ENCODE measurements around the gene CACNA1G.

CACNA1G gene

GRCh38 chr17:50635732-50635981, 75.1 kb downstream of the CACNA1G start:
- DNase-seq = no peak

GRCh38 chr17:50635982-50636803, 75.7 kb downstream of the CACNA1G start:
- DNase-seq = no peak

- DNase-seq = no peak
Observed at GRCh38 chr17:50636804-50637195, 76.3 kb downstream of the CACNA1G start.

- no peak for DNase-seq
Observed at GRCh38 chr17:50637829-50638605, 77.5 kb downstream of the CACNA1G start.

GRCh38 chr17:50638606-50638965, 78.1 kb downstream of the CACNA1G start:
- no peak for DNase-seq

DNA sequence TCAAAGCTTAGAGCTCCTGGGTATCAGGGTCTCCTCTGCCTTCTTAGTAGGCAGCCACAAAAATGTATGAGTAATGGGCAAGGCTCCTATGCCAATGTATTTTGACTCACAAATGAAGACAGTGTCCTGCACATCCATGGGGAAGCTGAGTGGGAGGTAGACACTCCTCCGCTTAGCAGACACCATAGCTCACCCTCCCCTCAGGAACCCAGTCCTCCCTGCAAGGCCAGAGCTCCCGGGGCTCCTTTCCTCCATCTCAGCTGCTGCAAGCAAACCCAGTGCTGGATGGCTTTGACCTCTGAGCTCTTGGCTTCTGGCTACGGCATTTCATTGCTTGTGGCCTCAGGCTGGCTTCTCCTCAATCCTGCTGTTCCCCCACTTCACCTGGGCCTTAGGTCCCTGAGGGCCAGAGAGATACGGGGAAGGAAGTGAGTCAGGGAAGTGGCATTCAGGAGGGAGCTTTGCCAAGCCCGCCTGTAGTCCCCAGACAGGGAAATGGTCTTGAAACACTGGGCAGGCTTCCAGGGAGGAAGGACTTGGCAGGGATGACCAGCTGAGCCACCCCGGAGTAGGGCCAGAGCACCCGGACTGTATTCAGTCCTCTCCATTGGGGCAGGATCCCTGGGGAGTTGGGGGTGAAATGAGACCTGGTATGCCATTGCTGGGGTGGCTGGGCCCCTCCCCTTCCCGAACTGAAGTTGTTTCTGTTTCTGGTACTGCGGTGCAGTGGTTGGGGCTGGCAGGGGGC, 78.6 kb downstream of the CACNA1G start:
- peak; percentile 59 for DNase-seq

DNA sequence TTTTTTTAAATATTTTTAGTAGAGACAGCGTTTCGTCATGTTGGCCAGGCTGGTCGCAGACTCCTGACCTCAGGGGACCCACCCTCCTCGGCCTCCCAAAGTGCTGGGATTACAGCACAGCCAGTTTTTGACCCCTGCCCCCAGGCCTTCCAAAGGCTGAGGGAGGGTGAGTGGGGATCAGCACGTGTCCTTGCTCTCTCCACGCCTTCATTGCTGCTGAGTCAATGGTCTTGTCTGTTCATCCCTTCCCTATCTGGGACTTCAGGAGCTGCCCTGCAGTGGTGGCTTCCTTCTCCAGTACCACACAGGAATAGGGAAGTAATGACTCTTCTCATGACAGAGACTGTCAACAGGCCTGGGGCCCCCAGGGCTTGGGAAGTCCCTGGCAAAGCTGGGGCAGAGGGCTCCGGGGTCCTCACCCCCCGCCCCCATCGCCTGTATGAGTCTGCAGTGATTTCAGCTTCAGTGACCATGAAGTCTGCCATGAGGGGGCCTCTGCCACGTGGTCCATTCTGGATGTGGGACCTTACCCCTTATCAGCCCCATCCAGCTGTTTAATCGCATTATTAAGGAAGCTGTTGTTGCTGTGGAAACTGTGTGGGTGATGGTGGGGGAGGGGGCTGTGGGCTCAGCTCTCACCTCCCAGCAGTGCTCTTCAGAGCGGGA, 80.3 kb downstream of the CACNA1G start:
- DNase-seq = no peak

- no peak for DNase-seq
Observed at GRCh38 chr17:50641357-50641756, 80.8 kb downstream of the CACNA1G start.

DNA sequence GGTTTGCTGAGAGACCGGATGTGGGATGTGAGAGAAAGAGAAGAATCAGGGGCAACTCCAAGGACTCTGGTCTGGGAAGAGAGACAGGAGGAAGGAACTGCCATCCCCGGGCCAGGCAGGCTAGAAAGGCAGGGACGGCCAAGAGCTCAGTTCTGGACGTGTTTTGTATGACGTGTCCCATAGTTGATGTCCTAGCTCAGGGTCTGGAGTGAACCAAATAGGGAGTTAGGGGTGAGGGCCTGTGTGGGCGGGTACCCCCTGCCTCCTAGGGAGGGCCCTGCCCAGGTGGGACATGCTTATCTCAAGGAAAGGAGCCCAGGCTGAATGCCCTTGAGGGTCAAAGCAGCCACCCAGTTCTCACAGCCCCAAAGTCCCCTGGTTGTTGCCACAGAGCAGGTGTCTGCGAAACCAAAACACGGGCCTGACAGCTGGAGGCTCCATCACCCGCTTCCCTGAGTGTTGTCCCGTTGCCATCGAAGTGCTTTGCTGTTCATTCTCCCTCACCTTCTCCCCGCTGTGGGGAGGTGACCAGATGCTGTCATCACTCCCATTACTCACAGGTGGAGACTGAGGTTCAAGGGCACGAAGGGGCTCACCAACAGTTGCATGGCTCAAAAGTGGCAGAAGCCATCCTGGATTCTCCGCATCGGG, 81.7 kb downstream of the CACNA1G start:
- no peak for DNase-seq

DNA sequence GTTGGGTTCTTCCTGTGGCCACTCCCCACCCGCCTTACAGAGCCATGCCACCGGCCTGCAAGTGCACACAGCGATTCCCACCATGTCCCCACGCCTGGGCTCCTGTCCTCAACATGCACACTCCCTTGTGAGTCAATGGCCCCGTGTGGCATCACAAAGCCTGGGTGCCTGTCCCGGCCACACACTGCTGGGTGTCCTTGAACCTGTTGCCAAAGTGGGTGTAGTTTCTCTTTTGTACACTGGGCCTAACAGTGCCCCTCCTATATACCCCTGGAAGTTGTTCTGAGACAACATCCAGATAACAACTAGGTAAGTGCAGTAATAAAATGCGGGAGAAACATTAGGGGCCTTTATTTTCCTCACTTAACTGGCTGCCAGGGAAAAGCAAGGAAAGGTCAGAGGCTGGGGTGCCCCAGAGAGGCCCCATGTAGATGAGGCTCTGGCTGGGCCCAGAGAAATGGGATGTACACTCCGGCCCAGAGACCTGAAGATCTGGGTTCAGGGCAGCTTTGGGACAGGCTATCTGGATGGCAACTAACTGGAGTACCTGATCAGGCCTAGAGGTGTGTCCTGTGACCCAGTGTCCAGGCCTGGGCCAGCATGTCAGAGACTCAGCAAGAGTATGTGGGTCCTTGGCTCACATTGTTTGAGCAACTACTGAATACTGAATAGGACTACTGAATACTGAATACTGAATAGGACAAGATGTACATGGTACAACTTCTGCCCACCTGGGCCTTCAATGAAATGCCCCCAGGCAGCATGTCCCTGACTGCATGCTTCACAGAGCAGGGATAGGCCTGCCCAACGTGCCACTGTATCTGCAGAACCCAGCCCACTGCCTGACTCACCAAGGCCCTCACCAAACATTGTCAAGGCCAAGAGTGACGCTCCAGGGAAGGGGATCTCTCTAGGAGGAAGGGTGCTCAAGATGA, 82.5 kb downstream of the CACNA1G start:
- no peak for DNase-seq

DNA sequence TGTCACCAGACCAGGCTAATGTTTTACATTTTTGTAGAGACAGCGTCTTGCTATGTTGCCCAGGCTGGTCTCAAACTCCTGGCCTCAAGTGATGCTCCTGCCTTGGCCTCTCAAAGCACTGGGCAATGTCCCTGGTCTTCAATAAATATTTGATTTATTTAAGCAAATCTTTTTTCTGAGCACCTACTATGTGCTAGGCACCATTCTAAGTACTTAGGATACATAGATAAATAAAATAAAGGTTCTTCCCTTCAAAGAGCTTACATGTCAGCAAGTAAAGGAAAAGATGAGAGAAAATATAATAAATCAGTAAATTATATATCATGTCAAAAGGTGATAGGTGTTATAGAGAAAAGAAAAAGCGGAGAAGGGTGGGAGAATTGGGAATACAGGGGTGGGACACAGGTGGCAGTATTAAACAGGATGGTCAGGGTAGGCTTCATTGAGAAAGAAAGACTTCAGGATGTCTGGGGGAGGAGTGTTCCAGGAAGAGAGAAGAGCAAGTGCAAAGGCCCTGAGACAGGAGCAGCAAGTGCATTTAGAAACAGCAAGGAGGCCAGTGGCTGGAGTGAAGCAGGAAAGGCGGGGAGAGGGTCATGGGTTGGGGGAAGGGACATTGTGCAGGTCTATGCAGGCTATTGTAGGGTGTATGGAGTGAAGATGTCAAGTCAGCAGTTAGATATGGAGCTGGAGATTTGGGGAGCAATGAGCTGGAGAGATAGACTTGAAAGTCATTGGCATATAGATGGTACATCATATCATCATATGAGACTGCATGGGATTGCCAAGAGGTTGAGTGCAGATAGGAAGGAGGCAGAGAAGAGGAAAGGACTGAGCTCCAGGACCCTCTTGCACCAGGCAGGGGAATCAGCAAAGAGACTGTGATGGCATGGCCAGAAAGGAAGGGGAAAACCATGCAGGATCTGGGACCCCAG, 85.5 kb downstream of the CACNA1G start:
- no peak for DNase-seq

GRCh38 chr17:50647187-50647586, 86.7 kb downstream of the CACNA1G start:
- no peak for DNase-seq

- no peak for DNase-seq
Observed at GRCh38 chr17:50649042-50649908, 88.8 kb downstream of the CACNA1G start.

DNA sequence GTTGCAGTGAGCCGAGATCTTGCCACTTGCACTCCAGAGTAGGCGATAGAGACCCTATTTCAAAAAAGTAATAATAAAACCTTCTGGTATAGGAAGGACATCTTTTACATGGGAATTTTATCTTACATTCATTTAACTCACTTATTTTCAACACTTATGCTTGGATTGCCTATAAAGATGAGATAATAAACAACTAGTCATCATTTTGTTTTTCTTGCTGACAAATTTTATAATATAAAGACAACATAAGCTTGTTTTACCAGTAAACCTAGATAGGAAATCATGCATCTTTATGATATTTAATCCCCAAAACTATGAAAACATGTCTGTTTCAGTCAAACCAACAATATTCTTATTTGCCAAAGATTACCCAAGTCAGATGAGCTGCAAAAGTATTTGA, 91.1 kb downstream of the CACNA1G start:
- no peak for DNase-seq

GRCh38 chr17:50653738-50654137, 93.2 kb downstream of the CACNA1G start:
- no peak for DNase-seq

DNA sequence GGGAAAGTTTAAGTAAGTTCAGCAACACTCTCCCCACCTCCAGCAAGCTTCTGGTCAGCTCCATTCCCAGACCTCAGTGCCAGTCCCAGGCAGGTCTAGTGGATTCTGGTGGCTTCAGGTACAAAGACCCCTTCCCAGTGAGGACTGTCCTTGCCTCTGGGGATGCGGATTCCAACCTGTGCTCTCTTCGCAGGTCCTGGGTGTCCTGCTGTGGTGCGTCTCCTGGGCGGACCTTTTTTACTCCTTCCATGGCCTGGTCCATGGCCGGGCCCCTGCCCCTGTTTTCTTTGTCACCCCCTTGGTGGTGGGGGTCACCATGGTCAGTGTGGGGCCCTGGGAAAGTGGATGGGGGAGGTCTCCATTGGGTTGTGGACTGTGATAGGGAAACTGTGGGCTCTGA, 96.0 kb downstream of the CACNA1G start:
- no peak for DNase-seq

GRCh38 chr17:50657054-50657453, 96.5 kb downstream of the CACNA1G start:
- DNase-seq = no peak

GRCh38 chr17:50657627-50658026, 97.1 kb downstream of the CACNA1G start:
- DNase-seq = no peak

DNA sequence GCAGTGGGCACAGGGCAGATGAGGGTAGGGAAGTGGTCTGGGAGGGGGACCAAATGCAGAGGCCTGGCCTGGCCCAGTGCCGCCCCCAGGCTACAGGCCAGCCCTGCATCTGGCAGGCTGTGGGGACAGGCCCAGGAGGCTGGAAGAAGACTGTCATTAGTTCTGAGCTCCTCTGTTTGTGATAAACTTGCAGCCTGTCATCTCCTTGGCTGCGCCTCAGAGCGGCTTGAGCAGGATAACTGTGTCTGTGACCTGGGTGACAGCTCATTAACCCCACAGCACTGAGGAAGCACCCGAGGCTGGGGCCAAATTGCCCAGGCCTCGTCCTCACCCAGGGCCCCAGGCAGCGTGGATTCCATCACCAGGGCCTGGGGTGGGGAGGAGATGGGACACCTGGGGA, 98.1 kb downstream of the CACNA1G start:
- no peak for DNase-seq

DNA sequence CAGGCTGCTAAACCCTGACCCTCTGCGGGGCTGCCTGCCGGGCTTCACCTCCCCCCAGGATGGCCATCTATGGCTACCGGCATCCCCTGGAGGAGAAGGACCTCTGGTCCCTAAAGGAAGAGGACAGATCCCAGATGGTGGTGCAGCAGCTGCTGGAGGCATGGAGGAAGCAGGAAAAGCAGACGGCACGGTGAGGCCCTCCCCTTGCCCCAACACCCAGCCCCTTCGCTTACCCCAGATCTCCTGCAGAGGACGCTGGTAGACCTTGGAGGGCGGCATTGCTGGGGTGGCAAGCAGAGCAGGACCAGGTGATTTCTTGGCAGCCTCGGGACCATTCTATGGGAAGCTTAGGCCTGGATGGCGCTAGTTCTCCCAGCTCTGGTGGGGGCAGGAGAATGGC, 98.7 kb downstream of the CACNA1G start:
- DNase-seq = no peak
